Measurements from ENCODE around the gene PCSK6.

PCSK6 gene

GRCh38 chr15:101277038-101277822 lies 212.3 kb downstream of the PCSK6 start, which contains the start of gene SELENOS:
Gene SELENOS (minus strand): TSS chr15:101277485. CDS start chr15:101277417, 68 bp downstream.
- intact Hi-C loops (cut with DNase I) = no loop called here

DNA sequence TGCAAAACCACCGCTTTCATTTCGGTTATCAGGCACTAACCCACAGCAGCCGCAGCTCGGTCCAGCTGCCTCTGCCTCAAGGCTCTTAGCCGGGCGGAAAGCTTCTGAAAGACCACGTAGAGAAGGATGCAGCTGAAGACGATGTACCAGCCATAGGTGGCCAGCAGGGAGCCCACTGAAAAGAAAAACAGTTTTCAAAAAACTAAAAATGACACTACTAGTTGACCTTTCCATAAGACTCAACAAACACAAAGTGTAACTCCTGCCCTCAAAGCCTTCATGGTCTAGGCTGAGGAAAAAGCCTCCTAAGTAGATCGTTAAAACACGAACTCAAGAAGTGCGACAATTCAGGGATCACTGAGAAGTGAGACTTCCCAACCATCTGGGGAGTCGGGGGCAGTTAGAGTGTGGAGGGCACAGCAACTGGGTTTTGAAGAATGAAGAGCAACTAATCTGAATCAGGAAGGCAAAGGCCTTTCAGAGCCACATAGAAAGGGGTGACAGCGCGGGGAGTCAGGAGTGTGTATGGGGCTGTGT lies 212.9 kb downstream of the PCSK6 start:
- DNase-seq = peak in 1 of 10 donors; percentile 29
- intact Hi-C loops (cut with DNase I) = no loop called here

More at GRCh38 chr15:101277038-101277822, 212.3 kb downstream of the PCSK6 start, which contains the start of gene SELENOS:
- peak; percentile 75 to 98 (median 86) for DNase-seq

- intact Hi-C loops (cut with DNase I) = no loop called here
- no peak for DNase-seq
Observed at GRCh38 chr15:101275018-101275417, 214.5 kb downstream of the PCSK6 start.

DNA sequence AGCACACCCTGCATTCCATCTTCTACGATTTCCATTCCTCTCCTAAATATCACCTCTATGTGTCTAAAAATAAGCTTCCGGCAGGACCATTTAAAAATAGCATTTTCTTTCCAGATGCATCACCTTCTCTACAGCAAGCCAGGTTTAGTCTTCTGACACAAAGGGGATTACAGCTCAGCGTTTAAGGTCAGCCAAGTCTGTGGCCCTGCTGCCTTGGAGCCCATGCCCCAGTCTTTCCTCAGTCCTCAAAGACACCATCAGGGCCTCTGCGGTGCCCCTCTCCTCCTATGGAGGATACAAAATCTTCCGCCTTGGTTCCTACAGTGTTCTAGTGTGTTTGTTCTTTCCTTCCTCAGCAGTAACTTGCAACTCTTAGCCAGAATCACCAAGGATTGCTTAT lies 216.0 kb downstream of the PCSK6 start:
- intact Hi-C loops (cut with DNase I) = no loop called here
- DNase-seq = peak in 1 of 10 donors; percentile 55

GRCh38 chr15:101272584-101272983 lies 216.9 kb downstream of the PCSK6 start:
- peak in 1 of 10 donors; percentile 25 for DNase-seq
- intact Hi-C loops (cut with DNase I) = no loop called here

GRCh38 chr15:101269479-101270223 lies 219.9 kb downstream of the PCSK6 start:
- intact Hi-C loops (cut with DNase I) = no loop called here
- peak in 1 of 10 donors; percentile 82 for DNase-seq

DNA sequence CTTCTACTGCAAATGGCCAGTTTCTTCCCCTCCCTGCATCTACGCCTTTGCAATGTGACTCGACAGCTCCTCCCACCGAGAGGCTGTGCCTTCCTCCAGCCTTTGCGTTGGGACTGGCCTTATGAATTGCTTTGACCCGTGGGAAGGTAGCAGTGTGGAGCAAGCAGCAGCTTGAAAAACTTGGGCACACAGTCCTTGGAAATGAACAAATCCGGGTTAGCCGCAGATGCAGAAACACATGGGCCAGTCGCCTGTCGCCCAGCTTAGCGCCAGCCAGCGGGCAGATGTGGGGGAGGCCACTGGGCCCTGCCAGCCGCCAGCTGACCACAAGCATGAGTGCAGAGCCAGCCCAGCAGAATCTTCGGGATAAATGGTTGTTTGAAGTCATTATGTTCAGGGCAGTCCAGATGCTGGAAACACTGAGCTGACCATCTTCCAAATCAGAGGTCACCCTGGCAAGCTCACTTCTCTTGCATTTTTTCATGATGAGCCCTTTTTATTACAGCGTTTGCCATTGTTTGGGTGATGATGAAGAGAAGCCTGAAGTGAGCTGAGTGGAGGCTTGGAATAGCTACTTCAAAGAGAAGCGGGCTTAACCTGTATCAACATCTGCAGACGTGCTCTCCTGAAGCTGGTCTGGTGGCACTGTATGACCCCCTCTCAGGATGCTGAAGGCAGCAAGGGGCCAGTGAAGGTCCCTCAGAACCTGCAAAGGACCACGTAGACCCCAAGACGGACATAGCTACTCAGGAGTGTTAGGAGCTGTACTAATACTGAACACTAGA lies 222.0 kb downstream of the PCSK6 start:
- intact Hi-C loops (cut with DNase I) = no loop called here

DNA sequence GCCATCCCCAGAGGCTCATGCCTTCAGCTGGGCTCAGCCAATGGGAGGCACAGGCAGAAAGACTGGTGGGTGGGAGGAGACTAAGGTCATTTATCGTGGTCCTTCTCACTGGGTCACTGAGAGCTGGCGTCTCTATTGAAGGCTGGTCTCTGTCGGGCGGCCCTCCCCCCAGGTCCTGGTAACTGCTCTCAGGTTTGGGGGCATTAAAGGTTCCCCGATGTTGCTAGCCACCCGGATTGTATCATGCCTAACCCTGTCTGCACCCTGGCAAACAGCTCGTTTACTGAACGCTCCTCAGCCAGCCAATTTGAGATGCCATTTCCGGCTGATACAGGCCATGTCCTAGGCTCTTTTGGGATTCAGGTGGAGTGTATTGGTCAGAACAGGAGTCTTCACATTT lies 222.7 kb downstream of the PCSK6 start:
- intact Hi-C loops (cut with DNase I) = no loop called here
- peak in 1 of 10 donors; percentile 49 for DNase-seq

More for the DNA sequence above, 222.0 kb downstream of the PCSK6 start:
- DNase-seq = peak in 8 of 10 donors; percentile 40 to 96 (median 58)

DNA sequence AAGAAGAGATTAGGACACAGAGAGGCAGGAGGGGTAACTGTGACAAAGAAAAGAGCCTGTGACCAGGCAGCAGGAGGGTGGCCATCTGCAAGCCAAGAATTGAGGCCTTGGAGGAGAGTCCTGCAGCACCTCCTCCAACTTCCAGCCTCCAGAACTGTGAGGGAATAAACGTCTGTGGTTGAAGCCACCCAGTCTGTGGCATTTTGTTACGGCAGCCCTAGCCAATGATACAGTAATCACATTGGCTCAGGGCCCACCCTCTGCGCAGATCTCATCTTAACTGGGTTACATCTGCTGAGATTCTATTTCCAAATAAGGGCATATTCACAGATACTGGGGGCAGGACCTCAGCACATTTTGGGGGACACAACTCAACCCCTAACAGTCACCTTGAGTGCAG lies 223.5 kb downstream of the PCSK6 start:
- intact Hi-C loops (cut with DNase I) = no loop called here
- DNase-seq = peak in 2 of 10 donors; percentile 32 to 70

DNA sequence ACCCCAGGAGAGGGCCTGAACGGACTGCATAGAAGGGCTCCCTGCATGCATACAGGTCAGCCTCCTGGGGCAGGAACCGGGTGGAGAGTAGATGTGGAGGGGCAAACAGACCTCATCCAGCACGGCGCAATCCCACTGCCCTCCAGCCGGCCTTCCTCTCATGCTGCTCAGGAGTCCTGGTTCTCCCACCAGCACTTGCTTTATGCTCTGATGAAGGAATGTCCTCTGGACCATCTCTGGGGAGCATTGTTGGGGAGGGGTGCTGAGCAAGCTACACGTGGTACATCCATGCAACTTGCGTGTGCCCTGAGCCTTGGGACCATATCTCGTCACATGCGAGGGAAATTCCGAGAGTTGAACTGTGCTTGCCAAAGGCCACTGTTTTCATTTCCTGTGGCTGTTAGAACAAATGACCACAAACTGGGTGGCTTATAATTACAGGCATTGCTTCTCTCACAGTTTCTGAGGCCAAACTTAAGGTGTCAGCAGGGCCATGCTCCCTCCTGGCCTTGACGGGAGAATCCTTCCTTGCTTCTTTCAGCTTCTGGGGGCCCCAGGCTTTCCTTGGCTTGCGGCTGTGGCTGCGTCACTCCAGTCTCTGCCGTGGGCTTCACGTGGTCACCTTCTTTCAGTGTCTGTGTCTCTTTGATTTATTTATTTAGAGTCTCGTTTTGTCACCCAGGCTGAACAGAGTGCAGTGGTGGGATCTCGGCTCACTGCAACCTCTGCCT lies 224.4 kb downstream of the PCSK6 start:
- intact Hi-C loops (cut with DNase I) = no loop called here

DNA sequence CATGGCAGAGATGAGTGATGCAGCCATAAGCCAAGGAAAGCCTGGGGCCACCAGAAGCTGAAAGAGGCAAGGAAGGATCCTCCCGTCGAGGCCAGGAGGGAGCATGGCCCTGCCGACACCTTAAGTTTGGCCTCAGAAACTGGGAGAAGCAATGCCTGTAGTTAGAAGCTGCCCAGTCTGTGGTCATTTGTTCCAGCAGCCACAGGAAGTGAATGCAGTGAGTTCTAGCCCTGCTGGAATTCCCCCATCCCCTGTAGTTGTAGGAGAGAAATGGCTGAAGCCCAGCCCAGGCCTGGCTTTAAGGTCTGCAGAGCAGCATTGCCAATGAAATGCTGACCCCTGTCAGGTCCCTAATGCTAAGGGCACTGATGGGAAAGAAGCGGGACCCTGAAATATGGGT lies 225.5 kb downstream of the PCSK6 start:
- intact Hi-C loops (cut with DNase I) = no loop called here
- DNase-seq = no peak

More for the DNA sequence above, 224.4 kb downstream of the PCSK6 start:
- DNase-seq = peak in 1 of 10 donors; percentile 62

- DNase-seq = no peak
- intact Hi-C loops (cut with DNase I) = no loop called here
Observed at GRCh38 chr15:101262551-101262950, 227.0 kb downstream of the PCSK6 start.

DNA sequence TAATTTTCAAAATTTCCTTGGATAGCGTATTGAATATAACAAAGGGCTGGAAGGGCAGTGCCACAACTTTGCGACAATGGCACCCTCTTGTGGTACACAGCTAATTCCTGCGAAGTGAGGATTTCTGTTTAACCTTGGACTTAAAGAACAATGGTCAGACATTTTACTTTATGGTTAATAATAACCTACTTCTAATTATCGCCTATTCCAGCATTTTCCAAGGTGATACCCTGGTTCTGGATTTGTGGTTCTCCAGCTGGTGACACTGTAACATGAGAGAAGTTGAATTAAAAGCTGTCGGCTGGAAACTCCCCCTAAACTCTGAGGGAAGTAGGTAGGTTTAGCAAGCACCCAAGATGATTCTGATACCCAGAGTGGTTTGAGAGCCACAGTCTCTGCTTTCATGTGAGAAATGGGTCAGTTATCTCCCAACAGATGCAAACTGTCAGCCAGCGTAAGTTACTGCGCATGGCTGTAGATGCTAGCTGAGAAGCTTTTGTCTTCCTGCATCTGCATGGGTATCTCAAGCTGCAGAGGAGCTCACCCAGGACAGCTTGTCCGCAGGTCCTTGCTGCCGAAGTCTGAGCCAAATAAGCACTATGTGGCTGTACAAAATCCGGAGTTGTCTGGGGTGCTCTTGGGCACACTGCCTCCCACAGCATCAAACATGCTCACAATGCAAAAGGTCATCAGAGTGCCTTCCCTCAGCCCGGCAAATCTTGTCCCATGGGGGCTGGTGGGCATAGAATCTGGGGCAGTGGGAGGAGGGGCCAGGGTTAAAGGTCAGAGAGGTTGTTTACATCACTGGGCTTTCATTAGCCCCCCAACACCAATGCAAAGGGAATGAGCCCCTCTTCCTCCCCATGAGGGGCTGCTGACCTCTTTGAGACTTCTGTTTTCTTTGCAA lies 231.0 kb downstream of the PCSK6 start:
- intact Hi-C loops (cut with DNase I) = loop anchor here (1.0 kb wide), 2 partner anchors 170 to 243 kb away; no protein-coding TSS in a partner anchor
- peak in 8 of 10 donors; percentile 42 to 93 (median 70) for DNase-seq

- intact Hi-C loops (cut with DNase I) = no loop called here
Observed at GRCh38 chr15:101256757-101257156, 232.8 kb downstream of the PCSK6 start.

DNA sequence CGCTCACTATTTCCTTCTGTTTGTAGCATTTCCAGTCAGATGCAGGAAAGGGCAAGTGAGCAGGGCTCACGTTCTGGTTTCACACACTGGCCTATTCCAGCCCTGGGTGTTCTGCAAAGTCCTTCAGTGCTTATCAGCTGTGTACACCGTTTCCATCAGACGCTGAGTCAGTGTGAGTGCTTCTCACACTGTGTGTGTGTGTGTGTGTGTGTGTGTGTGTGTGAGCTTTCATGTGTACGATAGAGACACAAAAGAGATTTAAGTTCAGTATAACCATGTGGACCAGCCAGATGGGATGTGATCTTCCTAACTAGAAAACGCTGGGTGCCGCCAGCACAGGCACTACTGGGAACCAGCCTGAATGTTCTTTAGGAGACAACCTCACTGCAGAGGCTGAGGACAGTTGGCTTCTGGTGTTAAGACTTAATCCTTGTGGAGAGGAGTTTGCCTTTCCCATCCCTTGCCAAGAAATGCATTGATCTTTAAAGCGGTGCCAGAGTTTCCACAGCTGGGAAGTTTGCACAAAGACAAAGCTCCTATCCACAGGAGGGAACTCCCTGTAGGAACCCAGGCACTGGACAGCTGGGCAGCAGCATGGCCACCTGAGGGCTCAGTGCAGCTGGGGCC lies 233.8 kb downstream of the PCSK6 start:
- no peak for DNase-seq
- intact Hi-C loops (cut with DNase I) = no loop called here

More at GRCh38 chr15:101256757-101257156, 232.8 kb downstream of the PCSK6 start:
- no peak for DNase-seq

DNA sequence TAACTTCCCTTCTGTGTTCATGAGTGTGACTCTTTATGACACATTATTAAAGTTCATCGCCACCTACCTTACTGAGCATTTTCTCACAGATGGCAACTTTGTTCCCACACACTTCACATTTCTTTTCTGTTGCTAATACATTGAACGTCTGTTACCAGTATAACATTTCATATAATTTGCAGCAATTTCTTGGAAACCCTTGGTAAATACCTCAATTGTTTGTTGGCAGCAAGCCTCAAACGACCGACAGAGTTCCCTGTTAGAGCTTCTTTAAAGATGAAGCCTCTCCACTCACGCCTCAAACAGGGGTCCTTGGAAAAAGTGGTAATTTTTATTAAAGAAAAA lies 234.5 kb downstream of the PCSK6 start:
- no peak for DNase-seq
- intact Hi-C loops (cut with DNase I) = no loop called here

DNA sequence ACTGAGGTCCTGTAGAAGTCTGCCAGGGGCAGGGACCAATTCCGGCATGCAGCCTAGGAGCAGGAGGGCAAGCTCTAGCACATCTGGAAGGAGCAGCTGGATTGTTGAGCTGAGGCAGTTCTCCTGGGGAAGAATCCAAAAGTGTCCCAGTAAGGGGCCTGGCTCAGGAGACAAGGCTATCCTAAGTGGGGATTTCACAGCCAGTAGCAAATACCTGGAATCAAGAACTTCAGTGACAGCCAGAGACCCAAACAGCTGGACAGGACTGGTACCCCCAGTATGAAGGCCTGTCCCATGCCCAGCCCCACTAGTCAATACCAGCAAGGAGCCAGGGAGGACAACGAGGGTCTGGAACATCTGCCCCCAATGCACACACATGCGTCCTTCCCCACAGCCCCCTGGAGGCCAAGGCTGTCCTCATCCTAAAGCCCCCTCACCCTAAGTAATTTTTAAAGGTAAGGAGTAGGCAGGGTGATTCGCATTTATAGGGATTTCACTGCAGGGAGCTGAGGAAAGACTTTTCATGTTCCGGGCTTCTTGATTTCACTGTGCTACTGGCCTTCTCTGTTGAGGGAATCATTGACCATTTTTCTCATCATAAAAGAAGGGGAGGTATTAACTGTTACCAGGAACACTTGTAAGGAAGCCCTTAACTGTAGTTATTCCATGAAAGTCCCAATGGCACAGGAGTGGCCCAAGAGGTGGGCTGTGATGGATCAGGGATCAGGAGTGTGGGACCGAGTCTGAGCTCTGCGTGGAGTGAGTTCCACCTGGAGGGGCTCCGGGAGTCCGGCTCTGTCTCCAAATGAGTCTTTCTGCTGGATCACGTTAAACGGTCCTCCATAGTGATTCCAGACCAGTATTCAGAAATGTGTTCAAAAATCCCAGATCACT lies 235.1 kb downstream of the PCSK6 start:
- intact Hi-C loops (cut with DNase I) = no loop called here
- DNase-seq = no peak

Measured in posterior cingulate gyrus (tissue), 11 donors.